GM18873 (cell line): Measurements from ENCODE around the gene TEX264.
A peak's percentile ranks its signal among the peaks of the same experiment; 100 is the strongest.
"Not testable (repeated sequence)": the region's sequence is repeated elsewhere in the genome, so short reads cannot be mapped to it uniquely, and the experiment has no call there.

Experiments used
- ATAC-seq: cut with Tn5 transposase; IDR thresholded peaks from one replicate; pipeline ENCODE4 v1.9.1; 2021; ENCODE audit warnings: mild to moderate bottlenecking, moderate library complexity, moderate number of reproducible peaks; ENCODE audit not compliant: unreplicated experiment, low FRiP score

The TEX264 gene, protein sequence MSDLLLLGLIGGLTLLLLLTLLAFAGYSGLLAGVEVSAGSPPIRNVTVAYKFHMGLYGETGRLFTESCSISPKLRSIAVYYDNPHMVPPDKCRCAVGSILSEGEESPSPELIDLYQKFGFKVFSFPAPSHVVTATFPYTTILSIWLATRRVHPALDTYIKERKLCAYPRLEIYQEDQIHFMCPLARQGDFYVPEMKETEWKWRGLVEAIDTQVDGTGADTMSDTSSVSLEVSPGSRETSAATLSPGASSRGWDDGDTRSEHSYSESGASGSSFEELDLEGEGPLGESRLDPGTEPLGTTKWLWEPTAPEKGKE

DNA sequence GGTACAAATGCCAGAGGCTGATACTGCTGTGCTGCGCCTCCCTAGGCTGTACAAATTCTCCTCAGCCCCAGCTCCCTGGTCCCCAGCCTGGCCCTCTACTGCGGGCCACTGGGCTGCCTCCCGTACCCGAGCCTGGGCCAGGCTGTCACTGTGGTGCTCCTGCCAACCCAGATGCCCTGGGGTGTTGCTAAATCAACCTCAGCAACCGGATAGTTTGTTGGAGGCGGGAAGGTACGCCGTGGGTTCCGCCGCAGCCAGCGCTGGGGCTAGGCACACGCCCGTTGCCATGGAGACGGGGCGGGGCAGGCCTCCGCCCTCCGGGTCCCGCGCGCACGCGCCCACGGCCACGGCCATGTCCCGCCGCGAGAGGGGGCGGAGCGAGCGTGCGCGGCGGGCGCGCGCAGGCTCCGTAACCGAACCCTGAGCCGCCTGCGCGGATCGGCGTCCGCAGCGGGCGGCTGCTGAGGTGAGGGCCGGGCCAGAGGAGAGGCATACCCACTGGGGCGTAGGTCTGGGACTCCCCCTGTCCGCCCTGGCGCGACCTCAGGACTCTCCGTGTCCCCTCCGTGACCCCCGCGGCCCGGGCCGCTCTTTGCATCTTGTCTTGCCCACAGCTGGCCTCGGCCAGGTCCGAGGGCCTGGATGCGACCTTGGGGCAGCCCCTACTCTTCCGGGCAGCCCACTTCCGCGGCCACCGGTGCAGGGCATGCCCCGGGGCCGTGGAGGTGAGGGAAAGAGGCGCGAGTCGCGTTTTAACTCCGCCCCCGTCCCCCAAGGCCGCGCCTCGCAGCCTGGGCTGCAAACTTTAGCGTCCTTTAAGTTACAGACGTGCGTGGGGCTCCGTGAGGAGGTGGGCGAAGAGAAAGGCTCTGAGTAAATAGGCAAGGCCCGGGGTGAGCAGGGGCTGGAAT is at the start of gene TEX264:
TSS of gene TEX264 (plus strand) at position 430 of the 911 bp plus-strand sequence. CDS start 3,053 bp downstream, outside the sequence.
- ATAC-seq = peak; percentile 69

DNA sequence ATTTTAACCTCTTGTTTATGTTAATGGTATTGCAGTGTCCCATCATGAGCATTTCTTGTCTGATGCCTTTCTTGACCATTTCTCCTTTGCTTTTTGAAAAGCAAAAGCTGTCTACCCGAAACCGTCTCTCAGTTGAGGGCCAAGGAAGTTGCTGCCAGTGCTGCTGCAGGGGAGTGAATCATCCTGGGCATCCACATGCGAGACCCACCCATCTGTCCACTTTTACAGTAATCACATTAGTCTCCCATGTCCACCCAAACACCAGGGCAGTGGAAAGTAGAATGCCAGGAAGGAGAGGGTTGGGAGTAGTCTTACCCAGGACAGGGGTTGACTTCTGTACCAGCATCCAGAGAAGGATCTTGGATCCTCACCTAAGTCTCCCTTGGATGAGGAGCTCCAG is 48.6 kb upstream of the TEX264 start:
- no peak for ATAC-seq

DNA sequence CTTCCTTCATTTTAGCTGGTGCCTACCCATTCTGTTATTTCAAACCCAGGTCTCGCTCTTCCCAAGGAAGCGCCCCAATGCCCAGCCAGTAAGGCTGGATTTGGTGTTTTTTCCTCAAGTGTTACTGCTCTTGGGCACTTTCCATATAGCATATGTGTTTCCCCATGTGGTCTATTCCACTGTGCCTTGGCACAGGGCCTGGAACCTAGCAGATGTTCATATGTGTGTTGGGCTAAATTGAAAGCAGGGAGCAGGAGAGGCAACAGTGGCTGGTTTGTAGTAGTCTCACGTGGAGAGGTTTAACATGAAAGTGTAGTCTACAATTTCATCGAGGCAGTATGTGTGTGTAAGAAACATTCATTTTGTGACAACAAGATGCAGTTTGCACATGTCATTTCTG is 48.2 kb upstream of the TEX264 start:
- ATAC-seq = no peak

DNA sequence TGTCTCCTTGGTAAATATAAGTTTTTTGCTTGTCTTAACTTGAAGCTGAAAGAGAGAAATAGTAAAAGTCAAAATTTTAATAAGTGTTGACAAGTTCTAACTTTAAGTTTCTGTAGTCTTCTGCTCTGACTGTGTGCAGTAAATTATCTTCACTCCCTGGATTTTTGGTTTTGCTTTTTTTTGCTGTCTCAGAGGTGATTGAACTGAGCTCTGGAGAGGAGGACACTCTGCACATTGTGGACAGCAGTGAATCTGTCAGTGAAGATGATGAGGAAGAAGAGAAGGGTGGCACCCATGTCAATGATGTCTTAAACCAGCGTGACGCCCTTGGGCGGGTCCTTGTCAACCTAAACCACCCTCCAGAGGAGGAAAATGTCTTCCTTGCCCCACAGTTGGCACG is 40.5 kb upstream of the TEX264 start:
- ATAC-seq = no peak

DNA sequence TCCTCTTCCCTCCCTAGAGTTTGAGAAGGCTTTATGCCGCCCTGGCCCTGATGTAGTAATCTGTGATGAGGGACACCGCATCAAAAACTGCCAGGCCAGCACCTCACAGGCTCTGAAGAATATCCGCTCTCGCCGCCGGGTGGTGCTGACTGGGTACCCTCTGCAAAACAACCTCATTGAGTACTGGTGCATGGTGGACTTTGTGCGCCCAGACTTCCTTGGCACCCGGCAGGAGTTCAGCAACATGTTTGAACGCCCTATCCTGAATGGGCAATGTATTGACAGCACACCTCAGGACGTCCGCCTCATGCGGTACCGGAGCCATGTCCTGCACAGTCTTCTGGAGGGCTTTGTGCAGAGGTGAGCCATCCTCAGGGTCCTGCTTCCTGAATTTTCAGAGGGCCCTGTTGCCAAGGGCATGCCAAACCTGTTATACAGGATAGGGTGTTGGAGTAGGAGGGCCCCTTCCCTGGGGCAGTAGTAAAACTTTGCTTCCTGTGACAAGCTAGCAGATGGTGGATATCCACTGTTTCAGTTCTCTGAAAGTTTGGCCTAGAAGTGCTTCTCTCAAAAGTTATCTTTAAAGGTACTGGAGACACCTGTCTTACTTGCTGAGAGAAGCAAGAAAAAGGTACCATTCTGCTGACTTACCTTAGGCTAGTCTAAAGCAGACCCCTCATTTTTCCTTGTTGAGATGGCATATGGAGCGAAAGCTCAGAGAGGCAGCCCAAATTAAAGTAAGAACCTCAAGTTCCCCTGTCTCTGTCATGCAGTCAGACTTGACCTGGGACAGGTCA is 33.7 kb upstream of the TEX264 start:
- ATAC-seq = no peak

DNA sequence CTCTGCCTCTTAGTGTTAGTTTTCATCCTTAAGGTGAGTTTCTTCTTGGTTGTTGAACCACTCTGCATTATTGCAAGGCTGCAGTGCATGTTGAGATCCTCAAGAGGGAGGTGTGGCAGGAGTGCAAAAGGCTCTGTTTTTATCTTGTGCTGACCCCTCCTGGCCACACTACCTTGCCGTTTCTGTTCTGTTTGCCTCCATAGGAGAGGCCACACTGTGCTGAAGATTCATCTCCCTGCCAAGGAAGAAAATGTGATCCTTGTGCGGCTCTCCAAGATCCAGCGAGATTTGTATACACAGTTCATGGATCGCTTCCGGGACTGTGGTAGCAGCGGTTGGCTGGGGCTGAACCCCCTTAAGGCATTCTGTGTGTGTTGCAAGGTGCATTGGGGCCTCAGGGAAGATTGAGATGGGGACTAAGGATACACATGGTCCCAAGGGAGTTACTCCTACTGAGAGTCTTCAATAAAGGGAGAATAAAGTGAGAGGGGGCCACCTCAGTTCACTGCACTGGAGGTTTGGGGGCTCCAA is 33.0 kb upstream of the TEX264 start:
- ATAC-seq = no peak

DNA sequence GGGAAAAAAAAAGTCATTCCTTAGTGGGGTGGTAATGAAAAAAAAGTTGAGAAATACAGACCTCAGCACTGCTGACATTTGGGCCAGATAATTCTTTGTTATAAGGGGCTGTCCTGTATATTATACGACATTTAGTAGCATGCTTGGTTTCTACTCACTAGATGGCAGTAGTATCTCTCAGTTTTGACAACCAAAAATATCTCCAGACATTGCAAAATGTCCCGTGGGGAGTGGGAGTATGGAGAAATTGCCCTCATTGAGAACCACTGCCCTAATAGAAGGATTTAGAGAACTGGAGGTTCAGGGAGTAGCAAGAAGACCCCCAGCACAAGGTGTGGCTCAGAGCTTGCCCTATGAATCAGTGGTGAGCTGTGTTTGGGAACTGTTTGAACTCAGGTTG is 28.6 kb upstream of the TEX264 start:
- no peak for ATAC-seq

DNA sequence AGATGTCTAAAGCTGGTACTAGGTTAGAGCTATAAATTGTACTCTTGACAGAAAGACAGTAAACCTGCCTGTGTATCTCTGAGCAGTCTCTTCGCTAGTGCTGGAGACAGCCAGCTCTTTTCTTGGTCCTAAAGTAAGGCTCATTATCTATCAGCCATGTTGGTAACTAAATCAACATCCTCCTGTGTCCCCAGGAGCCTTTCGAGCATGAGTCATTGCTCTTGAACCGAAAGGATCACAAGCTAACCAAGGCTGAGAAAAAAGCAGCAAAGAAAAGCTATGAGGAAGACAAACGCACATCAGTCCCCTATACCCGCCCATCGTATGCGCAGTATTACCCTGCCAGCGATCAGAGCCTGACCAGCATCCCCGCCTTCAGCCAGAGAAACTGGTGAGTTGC is 25.0 kb upstream of the TEX264 start:
- no peak for ATAC-seq

DNA sequence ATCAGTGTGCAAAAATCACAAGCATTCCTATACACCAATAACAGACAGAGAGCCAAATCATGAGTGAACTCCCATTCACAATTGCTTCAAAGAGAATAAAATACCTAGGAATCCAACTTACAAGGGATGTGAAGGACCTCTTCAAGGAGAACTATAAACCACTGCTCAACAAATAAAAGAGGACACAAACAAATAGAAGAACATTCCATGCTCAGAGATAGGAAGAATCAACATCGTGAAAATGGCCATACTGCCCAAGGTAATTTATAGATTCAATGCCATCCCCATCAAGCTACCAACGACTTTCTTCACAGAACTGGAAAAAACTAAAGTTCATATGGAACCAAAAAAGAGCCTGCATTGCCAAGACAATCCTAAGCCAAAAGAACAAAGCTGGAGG is 18.9 kb upstream of the TEX264 start:
- not testable (repeated sequence) for ATAC-seq

DNA sequence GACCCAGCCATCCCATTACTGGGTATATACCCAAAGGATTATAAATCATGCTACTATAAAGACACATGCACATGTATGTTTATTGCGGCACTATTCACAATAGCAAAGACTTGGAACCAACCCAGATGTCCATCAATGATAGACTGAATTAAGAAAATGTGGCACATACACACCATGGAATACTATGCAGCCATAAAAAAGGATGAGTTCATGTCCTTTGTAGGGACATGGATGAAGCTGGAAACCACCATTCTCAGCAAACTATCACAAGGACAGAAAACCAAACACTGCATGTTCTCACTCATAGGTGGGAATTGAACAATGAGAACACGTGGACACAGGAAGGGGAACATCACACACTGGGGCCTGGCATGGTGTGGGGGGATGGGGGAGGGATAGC is 17.6 kb upstream of the TEX264 start:
- ATAC-seq = not testable (repeated sequence)

DNA sequence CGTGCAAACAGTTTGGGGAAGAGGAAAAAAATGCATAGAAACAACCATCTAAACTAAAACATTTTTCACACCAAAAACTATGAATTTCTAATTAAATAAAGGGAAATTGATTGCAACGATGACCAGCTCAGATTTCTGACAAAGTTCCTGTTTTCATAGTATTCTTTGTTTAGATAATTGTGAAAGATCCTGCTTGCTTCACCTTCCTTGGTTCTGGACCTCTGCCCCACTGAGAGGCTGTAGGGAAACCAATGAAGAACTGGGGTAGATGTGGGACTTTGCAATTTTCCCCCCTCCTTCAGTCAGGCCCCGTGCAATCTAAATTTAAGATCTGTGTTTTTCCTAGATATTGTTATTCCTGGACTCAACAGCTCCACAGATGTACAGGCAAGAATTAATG is 13.8 kb upstream of the TEX264 start:
- no peak for ATAC-seq

DNA sequence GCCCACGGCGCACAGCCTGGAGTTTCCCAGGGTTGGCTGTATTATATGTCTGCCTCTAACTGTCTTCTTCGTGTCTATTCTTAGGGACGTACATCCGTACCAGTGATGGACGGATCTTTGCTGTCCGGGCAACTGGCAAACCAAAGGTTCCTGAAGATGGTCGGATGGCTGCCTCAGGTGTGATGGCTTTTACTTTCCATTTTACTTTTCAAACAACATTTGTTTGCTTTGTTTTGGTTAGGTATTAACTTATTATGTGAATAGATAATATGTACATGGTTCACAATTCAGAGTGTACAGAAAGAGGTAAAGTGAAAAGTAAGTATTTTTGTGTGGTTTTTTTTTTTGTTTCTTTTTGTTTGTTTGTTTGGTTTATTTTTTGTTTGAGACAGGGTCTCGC is 11.1 kb upstream of the TEX264 start:
- ATAC-seq = no peak

DNA sequence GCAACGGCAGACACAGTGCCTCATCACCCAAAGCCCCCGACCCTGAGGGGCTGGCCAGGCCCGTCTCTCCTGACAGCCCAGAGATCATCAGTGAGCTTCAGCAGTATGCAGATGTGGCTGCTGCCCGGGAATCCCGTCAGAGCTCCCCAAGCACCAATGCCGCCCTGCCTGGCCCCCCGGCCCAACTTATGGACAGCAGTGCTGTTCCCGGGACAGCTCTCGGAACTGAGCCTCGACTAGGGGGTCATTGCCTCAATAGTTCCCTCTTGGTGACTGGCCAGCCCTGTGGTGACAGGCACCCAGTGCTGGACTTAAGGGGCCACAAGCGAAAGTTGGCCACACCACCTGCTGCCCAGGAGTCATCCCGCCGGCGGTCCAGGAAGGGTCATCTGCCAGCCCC is 8.6 kb upstream of the TEX264 start:
- no peak for ATAC-seq

DNA sequence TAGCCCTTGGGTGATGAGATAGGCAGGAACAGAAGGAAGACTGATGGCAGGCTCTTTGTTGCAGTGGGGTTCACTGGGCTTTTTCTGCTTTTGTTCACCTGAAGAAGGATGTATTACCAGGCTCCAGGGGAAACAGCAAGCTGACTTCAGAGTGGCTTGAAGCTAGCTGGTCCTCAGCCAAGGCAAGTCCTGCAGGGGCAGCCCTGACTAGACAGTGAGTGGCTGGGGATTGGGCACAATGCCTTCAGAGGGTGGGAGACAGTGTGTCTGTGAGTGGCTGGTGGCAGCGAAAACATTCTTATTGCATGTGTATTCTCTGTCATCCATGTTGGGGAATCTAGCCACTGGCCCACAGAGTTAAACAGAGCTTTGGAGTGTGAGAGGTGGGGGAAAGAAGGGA is 2.3 kb upstream of the TEX264 start:
- ATAC-seq = no peak

DNA sequence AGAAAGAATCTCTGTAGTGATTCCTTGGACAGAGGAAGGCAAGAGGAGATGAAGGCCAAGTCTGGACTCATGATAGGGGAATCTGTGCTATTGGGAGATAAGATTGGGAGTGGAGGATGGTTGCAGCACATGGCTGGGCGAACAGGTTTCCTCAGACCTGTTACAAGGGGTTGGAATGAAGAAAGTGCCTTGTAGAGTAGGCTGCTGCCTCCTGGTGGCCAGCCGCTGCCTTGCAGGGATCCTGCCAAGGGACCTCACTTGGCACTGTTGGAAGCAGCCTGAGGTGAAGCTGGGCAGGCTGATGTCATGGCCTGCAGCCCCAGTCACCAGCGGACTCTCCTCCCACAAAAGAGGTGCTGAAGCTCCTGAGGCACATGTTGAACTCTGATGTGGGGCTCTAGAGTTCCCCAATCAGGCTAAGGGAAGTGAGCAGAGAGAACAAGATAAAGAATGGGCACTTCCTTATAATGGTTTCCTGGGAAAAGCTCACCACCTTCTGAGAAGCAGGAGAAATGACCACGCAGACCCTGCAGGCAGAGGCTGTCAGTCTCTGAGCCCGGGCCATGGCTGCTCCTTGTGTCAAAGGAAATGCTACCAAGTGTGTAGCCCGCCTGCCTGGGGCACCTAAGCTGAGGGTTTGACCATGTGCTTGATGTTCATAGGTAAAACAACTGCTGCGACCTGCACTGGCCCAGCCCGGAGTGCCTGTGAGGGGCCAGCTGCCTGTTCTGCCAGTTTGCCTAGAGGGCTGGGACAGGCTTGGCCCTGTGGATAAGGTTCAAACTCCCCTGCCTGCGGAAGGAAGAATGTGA is 1.6 kb upstream of the TEX264 start:
- no peak for ATAC-seq

DNA sequence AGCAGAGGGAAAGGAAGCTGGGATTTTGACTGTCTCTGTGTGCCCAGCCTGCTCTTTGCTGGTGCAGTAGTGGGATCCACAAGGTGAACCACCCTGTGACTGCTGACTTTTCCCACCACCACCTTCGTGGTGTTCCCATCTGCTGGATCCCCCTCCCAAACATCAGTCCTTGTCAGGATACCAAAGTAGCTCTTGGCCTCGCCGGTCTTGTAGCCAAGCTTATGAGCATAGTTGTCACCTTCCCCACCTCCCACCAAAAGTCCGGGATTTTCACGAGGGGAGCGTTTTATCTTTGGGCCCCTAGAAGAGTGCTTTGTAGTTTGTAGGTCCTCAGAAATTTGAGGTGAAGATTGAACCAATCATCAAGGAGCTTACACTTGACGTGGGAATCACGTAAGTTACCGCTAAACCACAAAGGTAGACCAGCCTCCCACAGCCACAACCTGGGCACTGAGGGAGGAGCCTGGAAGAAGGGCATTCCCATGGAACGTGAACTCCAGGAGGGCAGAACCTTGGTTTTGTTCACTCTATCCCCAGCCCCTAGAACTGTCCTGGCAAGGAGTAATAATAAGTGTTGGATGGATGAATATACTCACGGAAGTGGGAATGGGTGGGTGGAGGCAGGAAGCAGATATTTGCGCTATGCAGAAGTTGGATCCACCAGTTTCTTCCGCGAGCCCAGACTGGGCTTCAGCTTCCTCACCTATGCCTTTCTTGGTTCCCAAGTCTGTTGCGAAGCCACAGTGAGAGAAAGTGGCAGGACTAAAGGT is 814 bp upstream of the TEX264 start:
- ATAC-seq = no peak

DNA sequence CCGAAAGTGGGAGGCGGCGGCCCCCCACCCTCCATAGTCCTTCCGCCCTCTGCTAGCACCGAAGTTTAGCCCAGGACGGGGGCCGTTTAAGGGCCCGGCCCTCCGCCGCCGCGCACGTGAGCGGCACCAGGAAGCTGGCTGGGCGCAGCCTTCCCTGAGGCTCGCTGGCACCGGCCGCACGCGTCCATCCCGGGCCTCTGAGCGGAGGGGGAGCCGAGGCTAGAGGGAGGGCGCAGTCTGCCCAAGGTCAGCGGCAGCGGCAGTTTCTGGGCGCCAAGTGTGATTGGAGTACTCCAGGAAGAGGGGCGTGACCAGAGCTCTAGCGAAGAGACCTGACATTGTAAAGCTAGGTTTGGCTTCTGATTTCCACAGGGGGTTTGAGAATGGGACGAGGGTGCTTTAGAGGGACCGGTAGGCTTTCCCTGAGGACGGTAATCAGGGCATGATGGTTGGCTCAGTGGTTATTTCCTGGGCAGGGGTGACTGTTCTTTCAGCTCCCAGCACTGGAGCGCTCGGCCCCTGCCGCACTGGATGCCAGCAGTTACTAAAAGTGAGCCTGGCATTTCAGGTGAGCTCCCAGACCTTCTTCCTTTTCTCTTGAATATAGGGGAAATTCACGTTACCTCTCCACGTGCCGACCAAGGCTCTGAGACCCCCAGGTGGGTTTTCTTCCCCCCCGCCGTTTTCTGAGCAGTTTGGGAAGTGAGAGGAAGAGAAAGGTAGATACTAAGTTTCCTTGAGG is 853 bp downstream of the TEX264 start:
- ATAC-seq = peak; percentile 22

DNA sequence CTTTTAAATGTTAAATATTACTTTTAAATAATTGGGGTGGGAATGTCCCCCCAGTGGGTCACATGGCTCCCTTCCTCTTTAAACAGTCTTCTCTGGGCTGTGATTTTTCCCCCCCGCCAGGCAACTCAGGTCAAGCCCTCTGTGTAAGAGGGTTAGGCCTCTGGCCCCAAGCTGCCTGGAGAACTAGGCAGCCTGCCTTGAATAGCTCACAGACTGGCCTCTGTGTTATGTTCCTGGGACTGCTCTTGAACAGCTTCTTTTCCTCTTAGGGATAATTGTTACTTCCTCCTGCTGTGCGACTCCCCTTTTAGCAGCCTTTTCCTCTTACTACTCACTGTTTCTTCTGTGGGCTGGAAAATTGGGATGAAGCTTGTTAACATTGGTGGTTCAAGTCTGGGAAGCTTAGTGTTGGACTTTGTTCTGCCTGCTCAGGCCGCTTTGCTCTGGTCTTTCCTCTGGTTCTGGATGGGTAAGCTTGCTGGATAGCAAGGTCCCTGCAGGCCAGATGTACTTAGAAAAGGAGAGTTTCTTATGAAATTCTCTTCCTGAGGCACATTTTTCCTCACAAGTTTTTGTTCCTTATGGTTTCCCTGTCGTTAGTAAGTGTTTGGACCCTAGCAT is 2.2 kb downstream of the TEX264 start:
- no peak for ATAC-seq
